HG03066 (cell line): ENCODE results near the gene UQCC2.

Experiments
- ATAC-seq: cut with Tn5 transposase; IDR thresholded peaks from one replicate; pipeline ENCODE4 v1.9.1; 2021; ENCODE audit warnings: low read depth; ENCODE audit not compliant: unreplicated experiment

UQCC2 gene

GRCh38 chr6:33744895-33745546, 33.5 kb upstream of the UQCC2 start:
- ATAC-seq = no peak

- no peak for ATAC-seq
Observed at GRCh38 chr6:33744001-33744848, 32.7 kb upstream of the UQCC2 start.

- ATAC-seq = no peak
Observed at GRCh38 chr6:33742837-33743236, 31.3 kb upstream of the UQCC2 start.

- no peak for ATAC-seq
Observed at GRCh38 chr6:33742092-33742491, 30.6 kb upstream of the UQCC2 start.

- ATAC-seq = no peak
Observed at GRCh38 chr6:33740794-33741193, 29.3 kb upstream of the UQCC2 start.

- no peak for ATAC-seq
Observed at GRCh38 chr6:33740204-33740608, 28.7 kb upstream of the UQCC2 start.

- ATAC-seq = no peak
Observed at GRCh38 chr6:33739571-33739970, 28.1 kb upstream of the UQCC2 start.

GRCh38 chr6:33738879-33739278, 27.4 kb upstream of the UQCC2 start:
- ATAC-seq = no peak

- ATAC-seq = no peak
Observed at GRCh38 chr6:33738153-33738552, 26.7 kb upstream of the UQCC2 start.

GRCh38 chr6:33737267-33738026, 25.9 kb upstream of the UQCC2 start:
- no peak for ATAC-seq

GRCh38 chr6:33735216-33735615, 23.7 kb upstream of the UQCC2 start:
- no peak for ATAC-seq

GRCh38 chr6:33733709-33734007, 22.2 kb upstream of the UQCC2 start:
- ATAC-seq = no peak

GRCh38 chr6:33732817-33733708, 21.6 kb upstream of the UQCC2 start:
- ATAC-seq = no peak

- no peak for ATAC-seq
Observed at GRCh38 chr6:33732385-33732784, 20.9 kb upstream of the UQCC2 start.

GRCh38 chr6:33731751-33732282, 20.3 kb upstream of the UQCC2 start:
- ATAC-seq = no peak

- no peak for ATAC-seq
Observed at GRCh38 chr6:33731035-33731434, 19.5 kb upstream of the UQCC2 start.

- no peak for ATAC-seq
Observed at GRCh38 chr6:33730611-33731010, 19.1 kb upstream of the UQCC2 start.

- no peak for ATAC-seq
Observed at GRCh38 chr6:33729059-33729458, 17.6 kb upstream of the UQCC2 start.

- ATAC-seq = no peak
Observed at GRCh38 chr6:33728438-33728837, 16.9 kb upstream of the UQCC2 start.

- no peak for ATAC-seq
Observed at GRCh38 chr6:33727932-33728331, 16.4 kb upstream of the UQCC2 start.
